H1 (cell line): ENCODE data around the gene SERPINB12. TPM values are rescaled to one million over a fixed set of nuclear protein-coding genes. Genes with fewer than 3 reads are reported as not detected.

ENCODE experiments used
- BACH1 ChIP-seq: IDR thresholded peaks from 2 replicates; pipeline ENCODE4 v1.6.1; 2012; ENCODE audit warnings: low read length, improper control_type of control experiment
- JUND ChIP-seq: IDR thresholded peaks from 2 replicates; pipeline ENCODE4 v1.6.1; 2011; ENCODE audit warnings: mild to moderate bottlenecking, improper control_type of control experiment, low read length
- polyA plus RNA-seq, 7 experiments: library from polyadenylated mRNA; depleted of rRNA in 3 of 7; stranded (reverse) in 5 of 7; unstranded in 2 of 7; fragments of >200 nt in 5 of 7; fragments of 200-250 nt in 2 of 7; gene quantifications; 1 replicate in 5 of 7; 2 replicates in 1 of 7; 4 replicates in 1 of 7; pipeline versions ENCODE4 v1.2.1 to v1.2.3, GENCODE V29; 2011 to 2013; ENCODE audit warnings: missing spikeins in 2 of 7, mixed read lengths in 2 of 7
- total RNA-seq: library from RNA; stranded (reverse); fragmentation: NEBNext Ultra II Directional; extraction: Animal tissue kit (Norgen Biotek cat#: 25700); gene quantifications from 2 replicates; pipeline ENCODE4 v1.2.1, GENCODE V29; 2021
- TF ChIP-seq, protein P1 (sequence below): fragments of 300-600 bp; sonication (generic); IDR thresholded peaks from 2 replicates; pipeline ENCODE4 v1.7.1; 2012; ENCODE audit warnings: low read length, moderate library complexity, mild to moderate bottlenecking, inconsistent platforms; ENCODE audit not compliant: insufficient replicate concordance

The SERPINB12 gene
- total and polyA plus RNA-seq, 2 of the 8 experiments (the other 6 are each of a cell fraction or from before 2014, with no cell fraction given): not detected

DNA sequence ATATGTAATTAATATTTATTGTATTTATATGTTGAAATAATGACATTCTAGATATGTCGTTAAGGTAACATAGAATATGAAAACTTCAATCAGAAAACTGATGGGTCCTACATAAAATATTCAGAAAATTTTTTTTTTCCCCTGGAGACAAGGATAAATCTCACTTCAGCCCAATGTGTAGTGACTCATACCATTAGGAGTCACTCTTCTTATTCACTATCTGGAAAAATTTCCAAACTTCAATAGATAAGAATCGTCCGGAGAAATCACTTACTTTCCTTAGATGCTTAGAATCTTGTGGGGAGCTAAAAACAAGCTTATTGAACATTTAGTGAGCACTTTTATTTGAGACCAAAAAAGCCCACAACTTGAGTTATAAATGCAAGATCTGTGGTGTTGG, 49.6 kb downstream of the SERPINB12 start (continued):
- TF ChIP-seq, protein P1, sequence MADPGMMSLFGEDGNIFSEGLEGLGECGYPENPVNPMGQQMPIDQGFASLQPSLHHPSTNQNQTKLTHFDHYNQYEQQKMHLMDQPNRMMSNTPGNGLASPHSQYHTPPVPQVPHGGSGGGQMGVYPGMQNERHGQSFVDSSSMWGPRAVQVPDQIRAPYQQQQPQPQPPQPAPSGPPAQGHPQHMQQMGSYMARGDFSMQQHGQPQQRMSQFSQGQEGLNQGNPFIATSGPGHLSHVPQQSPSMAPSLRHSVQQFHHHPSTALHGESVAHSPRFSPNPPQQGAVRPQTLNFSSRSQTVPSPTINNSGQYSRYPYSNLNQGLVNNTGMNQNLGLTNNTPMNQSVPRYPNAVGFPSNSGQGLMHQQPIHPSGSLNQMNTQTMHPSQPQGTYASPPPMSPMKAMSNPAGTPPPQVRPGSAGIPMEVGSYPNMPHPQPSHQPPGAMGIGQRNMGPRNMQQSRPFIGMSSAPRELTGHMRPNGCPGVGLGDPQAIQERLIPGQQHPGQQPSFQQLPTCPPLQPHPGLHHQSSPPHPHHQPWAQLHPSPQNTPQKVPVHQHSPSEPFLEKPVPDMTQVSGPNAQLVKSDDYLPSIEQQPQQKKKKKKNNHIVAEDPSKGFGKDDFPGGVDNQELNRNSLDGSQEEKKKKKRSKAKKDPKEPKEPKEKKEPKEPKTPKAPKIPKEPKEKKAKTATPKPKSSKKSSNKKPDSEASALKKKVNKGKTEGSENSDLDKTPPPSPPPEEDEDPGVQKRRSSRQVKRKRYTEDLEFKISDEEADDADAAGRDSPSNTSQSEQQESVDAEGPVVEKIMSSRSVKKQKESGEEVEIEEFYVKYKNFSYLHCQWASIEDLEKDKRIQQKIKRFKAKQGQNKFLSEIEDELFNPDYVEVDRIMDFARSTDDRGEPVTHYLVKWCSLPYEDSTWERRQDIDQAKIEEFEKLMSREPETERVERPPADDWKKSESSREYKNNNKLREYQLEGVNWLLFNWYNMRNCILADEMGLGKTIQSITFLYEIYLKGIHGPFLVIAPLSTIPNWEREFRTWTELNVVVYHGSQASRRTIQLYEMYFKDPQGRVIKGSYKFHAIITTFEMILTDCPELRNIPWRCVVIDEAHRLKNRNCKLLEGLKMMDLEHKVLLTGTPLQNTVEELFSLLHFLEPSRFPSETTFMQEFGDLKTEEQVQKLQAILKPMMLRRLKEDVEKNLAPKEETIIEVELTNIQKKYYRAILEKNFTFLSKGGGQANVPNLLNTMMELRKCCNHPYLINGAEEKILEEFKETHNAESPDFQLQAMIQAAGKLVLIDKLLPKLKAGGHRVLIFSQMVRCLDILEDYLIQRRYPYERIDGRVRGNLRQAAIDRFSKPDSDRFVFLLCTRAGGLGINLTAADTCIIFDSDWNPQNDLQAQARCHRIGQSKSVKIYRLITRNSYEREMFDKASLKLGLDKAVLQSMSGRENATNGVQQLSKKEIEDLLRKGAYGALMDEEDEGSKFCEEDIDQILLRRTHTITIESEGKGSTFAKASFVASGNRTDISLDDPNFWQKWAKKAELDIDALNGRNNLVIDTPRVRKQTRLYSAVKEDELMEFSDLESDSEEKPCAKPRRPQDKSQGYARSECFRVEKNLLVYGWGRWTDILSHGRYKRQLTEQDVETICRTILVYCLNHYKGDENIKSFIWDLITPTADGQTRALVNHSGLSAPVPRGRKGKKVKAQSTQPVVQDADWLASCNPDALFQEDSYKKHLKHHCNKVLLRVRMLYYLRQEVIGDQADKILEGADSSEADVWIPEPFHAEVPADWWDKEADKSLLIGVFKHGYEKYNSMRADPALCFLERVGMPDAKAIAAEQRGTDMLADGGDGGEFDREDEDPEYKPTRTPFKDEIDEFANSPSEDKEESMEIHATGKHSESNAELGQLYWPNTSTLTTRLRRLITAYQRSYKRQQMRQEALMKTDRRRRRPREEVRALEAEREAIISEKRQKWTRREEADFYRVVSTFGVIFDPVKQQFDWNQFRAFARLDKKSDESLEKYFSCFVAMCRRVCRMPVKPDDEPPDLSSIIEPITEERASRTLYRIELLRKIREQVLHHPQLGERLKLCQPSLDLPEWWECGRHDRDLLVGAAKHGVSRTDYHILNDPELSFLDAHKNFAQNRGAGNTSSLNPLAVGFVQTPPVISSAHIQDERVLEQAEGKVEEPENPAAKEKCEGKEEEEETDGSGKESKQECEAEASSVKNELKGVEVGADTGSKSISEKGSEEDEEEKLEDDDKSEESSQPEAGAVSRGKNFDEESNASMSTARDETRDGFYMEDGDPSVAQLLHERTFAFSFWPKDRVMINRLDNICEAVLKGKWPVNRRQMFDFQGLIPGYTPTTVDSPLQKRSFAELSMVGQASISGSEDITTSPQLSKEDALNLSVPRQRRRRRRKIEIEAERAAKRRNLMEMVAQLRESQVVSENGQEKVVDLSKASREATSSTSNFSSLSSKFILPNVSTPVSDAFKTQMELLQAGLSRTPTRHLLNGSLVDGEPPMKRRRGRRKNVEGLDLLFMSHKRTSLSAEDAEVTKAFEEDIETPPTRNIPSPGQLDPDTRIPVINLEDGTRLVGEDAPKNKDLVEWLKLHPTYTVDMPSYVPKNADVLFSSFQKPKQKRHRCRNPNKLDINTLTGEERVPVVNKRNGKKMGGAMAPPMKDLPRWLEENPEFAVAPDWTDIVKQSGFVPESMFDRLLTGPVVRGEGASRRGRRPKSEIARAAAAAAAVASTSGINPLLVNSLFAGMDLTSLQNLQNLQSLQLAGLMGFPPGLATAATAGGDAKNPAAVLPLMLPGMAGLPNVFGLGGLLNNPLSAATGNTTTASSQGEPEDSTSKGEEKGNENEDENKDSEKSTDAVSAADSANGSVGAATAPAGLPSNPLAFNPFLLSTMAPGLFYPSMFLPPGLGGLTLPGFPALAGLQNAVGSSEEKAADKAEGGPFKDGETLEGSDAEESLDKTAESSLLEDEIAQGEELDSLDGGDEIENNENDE: no peak
- TF ChIP-seq BACH1: no peak
- TF ChIP-seq JUND: no peak
